Glomerular visceral epithelial cell (primary cell): ENCODE data around the gene SLC46A1.
"Not testable (repeated sequence)": the region's sequence is repeated elsewhere in the genome, so short reads cannot be mapped to it uniquely, and the experiment has no call there.

Source experiments
- DNase-seq: peaks from one replicate; pipeline ENCODE4 v3.0.0-alpha.2; 2016; ENCODE audit errors: extremely low spot score

Gene SLC46A1

GRCh38 chr17:28405632-28406472 lies at the start of gene SLC46A1:
Gene SLC46A1 (minus strand): TSS chr17:28406212. CDS start chr17:28406114, 98 bp downstream.
- DNase-seq, result peak; percentile 53

- no peak for DNase-seq
These were observed 43.8 kb upstream of the SLC46A1 start for GRCh38 chr17:28449859-28450258.

GRCh38 chr17:28447396-28447760 lies 41.4 kb upstream of the SLC46A1 start:
- no peak for DNase-seq

- DNase-seq, result no peak
These were observed 40.8 kb upstream of the SLC46A1 start for GRCh38 chr17:28446716-28447395.

GRCh38 chr17:28443901-28444638 lies 38.1 kb upstream of the SLC46A1 start:
- DNase-seq, result no peak

GRCh38 chr17:28434326-28434725 lies 28.3 kb upstream of the SLC46A1 start:
- not testable (repeated sequence) for DNase-seq

GRCh38 chr17:28433721-28434120 lies 27.7 kb upstream of the SLC46A1 start:
- no peak for DNase-seq

GRCh38 chr17:28427982-28428381 lies 22.0 kb upstream of the SLC46A1 start:
- DNase-seq, result not testable (repeated sequence)

GRCh38 chr17:28427371-28427770 lies 21.4 kb upstream of the SLC46A1 start:
- DNase-seq, result no peak

GRCh38 chr17:28426081-28426519 lies 20.1 kb upstream of the SLC46A1 start:
- DNase-seq, result peak; percentile 8

- no peak for DNase-seq
These were observed 19.2 kb upstream of the SLC46A1 start for GRCh38 chr17:28425206-28425605.

GRCh38 chr17:28421787-28422305 lies 15.8 kb upstream of the SLC46A1 start:
- DNase-seq, result no peak

- peak; percentile 70 for DNase-seq
These were observed 10.8 kb upstream of the SLC46A1 start for GRCh38 chr17:28416703-28417311.

GRCh38 chr17:28415886-28416285 lies 9.9 kb upstream of the SLC46A1 start:
- no peak for DNase-seq

- DNase-seq, result no peak
These were observed 7.8 kb upstream of the SLC46A1 start for GRCh38 chr17:28413804-28414203.

GRCh38 chr17:28412099-28412498 lies 6.1 kb upstream of the SLC46A1 start:
- DNase-seq, result no peak

GRCh38 chr17:28407974-28408306 lies 1.9 kb upstream of the SLC46A1 start:
- DNase-seq, result no peak

GRCh38 chr17:28407130-28407973 lies 1.3 kb upstream of the SLC46A1 start:
- DNase-seq, result peak; percentile 42

- no peak for DNase-seq
These were observed 432 bp upstream of the SLC46A1 start for GRCh38 chr17:28406473-28406814.

- DNase-seq, result no peak
These were observed 1.0 kb downstream of the SLC46A1 start for GRCh38 chr17:28404812-28405570.
